Astrocyte (in vitro differentiated cells and primary cell): Measurements from ENCODE around the gene DNAL1. TPM values are rescaled to one million over a fixed set of nuclear protein-coding genes. Genes with fewer than 3 reads are reported as not detected.

ENCODE experiments used
- DNase-seq: peaks from one replicate; pipeline ENCODE4 v3.0.0-alpha.2; 2010; ENCODE audit warnings: low read depth
- FAIRE-seq: peaks from 2 replicates; lab custom pipeline; 2011; peaks lifted over from hg19 to GRCh38; lab: Jason Lieb, UNC
- H2AFZ ChIP-seq: 2 replicates; pipeline ENCODE4 v1.6.0; 2012; ENCODE audit warnings: low read depth, low read length, inconsistent platforms
- H3K27ac ChIP-seq: 2 replicates; pipeline ENCODE4 v1.5.1; 2011; ENCODE audit warnings: low read depth, low read length, inconsistent platforms
- H3K27me3 ChIP-seq: 2 replicates; pipeline ENCODE4 v1.6.0; 2011; ENCODE audit warnings: low read length, inconsistent platforms; ENCODE audit not compliant: insufficient read depth
- H3K36me3 ChIP-seq: 2 replicates; pipeline ENCODE4 v1.5.1; 2011; ENCODE audit warnings: low read length, inconsistent platforms; ENCODE audit not compliant: insufficient read depth
- H3K4me1 ChIP-seq: 2 replicates; pipeline ENCODE4 v1.5.1; 2011; ENCODE audit warnings: low read length, inconsistent platforms; ENCODE audit not compliant: insufficient read depth
- H3K4me2 ChIP-seq: 2 replicates; pipeline ENCODE4 v1.6.0; 2012; ENCODE audit warnings: low read length, inconsistent platforms
- H3K4me3 ChIP-seq: 2 replicates; pipeline ENCODE4 v1.5.1; 2011; ENCODE audit warnings: low read depth, mild to moderate bottlenecking, low read length, inconsistent platforms; ENCODE audit not compliant: insufficient read depth
- H3K79me2 ChIP-seq: 2 replicates; pipeline ENCODE4 v1.6.0; 2012; ENCODE audit warnings: mild to moderate bottlenecking, low read length, inconsistent platforms; ENCODE audit not compliant: insufficient read depth
- H3K9ac ChIP-seq: 2 replicates; pipeline ENCODE4 v1.6.0; 2012; ENCODE audit warnings: mild to moderate bottlenecking, low read length, inconsistent platforms
- H3K9me3 ChIP-seq: 2 replicates; pipeline ENCODE4 v1.5.1; 2012; ENCODE audit warnings: low read depth, mild to moderate bottlenecking, low read length, inconsistent platforms; ENCODE audit not compliant: insufficient read depth
- H4K20me1 ChIP-seq: 2 replicates; pipeline ENCODE4 v1.6.0; 2012; ENCODE audit warnings: low read length, inconsistent platforms; ENCODE audit not compliant: insufficient read depth
- H3K27ac Mint-ChIP-seq: one replicate; pipeline ENCODE4 v1.8.0; 2021; ENCODE audit warnings: mild to moderate bottlenecking, mixed read lengths; ENCODE audit not compliant: unreplicated experiment
- H3K27me3 Mint-ChIP-seq: one replicate; pipeline ENCODE4 v1.8.0; 2021; ENCODE audit warnings: low read depth, mixed read lengths; ENCODE audit not compliant: unreplicated experiment
- H3K36me3 Mint-ChIP-seq: one replicate; pipeline ENCODE4 v1.8.0; 2021; ENCODE audit warnings: low read depth, mixed read lengths; ENCODE audit not compliant: unreplicated experiment
- H3K4me1 Mint-ChIP-seq: one replicate; pipeline ENCODE4 v1.8.0; 2021; ENCODE audit warnings: low read depth, mixed read lengths; ENCODE audit not compliant: unreplicated experiment
- H3K4me3 Mint-ChIP-seq: one replicate; pipeline ENCODE4 v1.8.0; 2021; ENCODE audit warnings: mild to moderate bottlenecking, moderate library complexity, mixed read lengths; ENCODE audit not compliant: unreplicated experiment
- H3K9me3 Mint-ChIP-seq: one replicate; pipeline ENCODE4 v1.8.0; 2021; ENCODE audit warnings: mild to moderate bottlenecking, mixed read lengths; ENCODE audit not compliant: unreplicated experiment
- CTCF ChIP-seq: IDR thresholded peaks from 2 replicates; pipeline ENCODE4 v1.5.1; 2011; ENCODE audit warnings: low read depth, mild to moderate bottlenecking, inconsistent platforms, low read length, moderate library complexity; ENCODE audit not compliant: insufficient read depth
- EZH2 ChIP-seq: IDR thresholded peaks from 2 replicates; pipeline ENCODE4 v1.6.1; 2012; ENCODE audit warnings: mild to moderate bottlenecking, low read length, inconsistent platforms; ENCODE audit not compliant: insufficient read depth
- total RNA-seq: library from RNA; stranded (reverse); gene quantifications from 2 replicates; pipeline ENCODE4 v1.2.1, GENCODE V29; 2021

DNAL1 gene
- total RNA-seq, 1 donor from 2014 or later, result 24.9 TPM

GRCh38 chr14:73732006-73732405 is 87.2 kb downstream of the DNAL1 start:
- Histone ChIP-seq H3K36me3 (peaks cover 41% of the 10 kb centered on the region), H3K4me1 (peaks cover 13% of the 10 kb centered on the region), H3K4me3 (no peak overlapping the region), H3K79me2 (peaks cover 52% of the 10 kb centered on the region), H3K4me2 (no peak overlapping the region), H3K9me3 (no peaks in the 10 kb centered on the region), H3K27ac (no peak overlapping the region), H3K9ac (no peak overlapping the region), H3K27me3 (no peaks in the 10 kb centered on the region), H4K20me1 (peaks cover 61% of the 10 kb centered on the region), H2AFZ (no peak overlapping the region)
- TF ChIP-seq CTCF (no peak), EZH2 (no peak)
- no peak for DNase-seq
- peaks cover 13% of the 10 kb centered on the region for H3K4me1 Mint-ChIP-seq
- H3K9me3 Mint-ChIP-seq, result no peaks in the 10 kb centered on the region
- no peak overlapping the region for H3K27ac Mint-ChIP-seq
- no peaks in the 10 kb centered on the region for H3K27me3 Mint-ChIP-seq
- H3K4me3 Mint-ChIP-seq, result no peak overlapping the region
- no peak for FAIRE-seq
- H3K36me3 Mint-ChIP-seq, result peaks cover 16% of the 10 kb centered on the region

- FAIRE-seq (no peak), DNase-seq (no peak)
- TF ChIP-seq CTCF (no peak), EZH2 (no peak)
- H3K9me3 ChIP-seq, result no peaks in the 10 kb centered on the region
- H3K4me3 ChIP-seq, result no peak overlapping the region
- H3K27ac ChIP-seq, result no peak overlapping the region
- no peaks in the 10 kb centered on the region for H3K27me3 ChIP-seq
- peaks cover 18% of the 10 kb centered on the region for H3K36me3 ChIP-seq
- H2AFZ ChIP-seq, result no peak overlapping the region
- peaks cover 68% of the 10 kb centered on the region for H3K79me2 ChIP-seq
- H3K9me3 Mint-ChIP-seq, result no peaks in the 10 kb centered on the region
- H3K4me2 ChIP-seq, result no peak overlapping the region
- H3K9ac ChIP-seq, result no peak overlapping the region
- no peaks in the 10 kb centered on the region for H3K27me3 Mint-ChIP-seq
- peaks cover 20% of the 10 kb centered on the region for H3K4me1 Mint-ChIP-seq
- peaks cover 6% of the 10 kb centered on the region for H3K36me3 Mint-ChIP-seq
- H4K20me1 ChIP-seq, result peaks cover 62% of the 10 kb centered on the region
- no peak overlapping the region for H3K4me3 Mint-ChIP-seq
- H3K4me1 ChIP-seq, result peaks cover 16% of the 10 kb centered on the region
- H3K27ac Mint-ChIP-seq, result no peak overlapping the region
These were observed 92.1 kb downstream of the DNAL1 start for GRCh38 chr14:73736842-73737241.

- no peak overlapping the region for H3K4me3 ChIP-seq
- no peaks in the 10 kb centered on the region for H3K9me3 ChIP-seq
- H3K4me1 Mint-ChIP-seq, result peaks cover 38% of the 10 kb centered on the region
- no peak for FAIRE-seq
- H3K27ac Mint-ChIP-seq, result no peak overlapping the region
- H3K36me3 ChIP-seq, result peaks cover 17% of the 10 kb centered on the region
- peaks cover 76% of the 10 kb centered on the region for H3K79me2 ChIP-seq
- TF ChIP-seq EZH2 (no peak), CTCF (no peak)
- H3K27ac ChIP-seq, result no peak overlapping the region
- H3K4me2 ChIP-seq, result no peak overlapping the region
- no peaks in the 10 kb centered on the region for H3K27me3 ChIP-seq
- no peaks in the 10 kb centered on the region for H3K9me3 Mint-ChIP-seq
- no peak overlapping the region for H2AFZ ChIP-seq
- DNase-seq, result no peak
- H3K9ac ChIP-seq, result no peak overlapping the region
- peaks cover 34% of the 10 kb centered on the region for H3K4me1 ChIP-seq
- H3K4me3 Mint-ChIP-seq, result no peak overlapping the region
- H3K36me3 Mint-ChIP-seq, result peaks cover 6% of the 10 kb centered on the region
- no peaks in the 10 kb centered on the region for H3K27me3 Mint-ChIP-seq
- H4K20me1 ChIP-seq, result peaks cover 74% of the 10 kb centered on the region
These were observed 93.9 kb downstream of the DNAL1 start for GRCh38 chr14:73738518-73739173.
